Activated CD4-positive, alpha-beta T cell treated with anti-CD3 and anti-CD28 coated beads, Interleukin-2, amount 10 ng/mL, durations not matched to agents 24 days and 14 days (primary cell): ENCODE results near the gene AK8. TPM values are rescaled to one million over a fixed set of nuclear protein-coding genes. Genes with fewer than 3 reads are reported as not detected.

Experiments used
- DNase-seq: peaks from one replicate; pipeline ENCODE4 v3.0.0; 2022
- H3K27ac Mint-ChIP-seq: one replicate; pipeline ENCODE4 v1.8.0; 2022; ENCODE audit warnings: mild to moderate bottlenecking, mixed read lengths
- H3K27me3 Mint-ChIP-seq: one replicate; pipeline ENCODE4 v1.8.0; 2022; ENCODE audit warnings: mixed read lengths
- H3K36me3 Mint-ChIP-seq: one replicate; pipeline ENCODE4 v1.8.0; 2022; ENCODE audit warnings: low read depth, mild to moderate bottlenecking, mixed read lengths
- H3K4me1 Mint-ChIP-seq: one replicate; pipeline ENCODE4 v1.8.0; 2021; ENCODE audit warnings: mixed read lengths
- H3K4me3 Mint-ChIP-seq: one replicate; pipeline ENCODE4 v1.8.0; 2022; ENCODE audit warnings: mild to moderate bottlenecking, moderate library complexity, mixed read lengths
- H3K9me3 Mint-ChIP-seq: one replicate; pipeline ENCODE4 v1.8.0; 2021; ENCODE audit warnings: mixed read lengths
- intact Hi-C: fragments of 100-400 bp; cut with micrococcal nuclease; formaldehyde crosslinking; loops from one replicate; pipeline ENCODE4 v1.15.1; 2023
- total RNA-seq: library from RNA; stranded (reverse); gene quantifications from 2 replicates; pipeline ENCODE4 v1.2.3, GENCODE V29; 2022

Gene AK8
- total RNA-seq, 1 donor from 2014 or later = not detected

DNA sequence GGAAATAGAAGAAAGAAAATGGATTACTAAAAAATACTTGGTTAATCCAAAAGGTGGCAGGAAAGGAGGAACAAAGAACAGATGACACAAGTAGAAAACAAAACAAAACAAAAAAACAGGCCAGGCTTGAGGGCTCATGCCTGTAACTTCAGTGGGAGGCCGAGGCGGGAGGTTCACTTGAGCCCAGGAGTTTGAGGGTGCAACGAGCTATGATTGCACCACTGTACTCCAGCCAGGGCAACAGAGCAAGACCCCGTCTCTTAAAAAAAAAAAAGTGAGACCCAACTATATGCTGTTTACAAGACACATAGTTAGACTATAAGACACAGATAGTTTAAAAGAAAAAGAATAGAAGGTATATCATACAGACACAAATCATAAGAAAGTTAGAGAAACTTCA lies 59.5 kb downstream of the AK8 start:
- H3K27me3 Mint-ChIP-seq = peaks cover 43% of the 10 kb centered on the region
- H3K27ac Mint-ChIP-seq = no peak overlapping the region
- no peaks in the 10 kb centered on the region for H3K9me3 Mint-ChIP-seq
- DNase-seq = no peak
- H3K36me3 Mint-ChIP-seq = no peaks in the 10 kb centered on the region
- intact Hi-C loops = no loop called here
- no peaks in the 10 kb centered on the region for H3K4me1 Mint-ChIP-seq
- H3K4me3 Mint-ChIP-seq = no peak overlapping the region

DNA sequence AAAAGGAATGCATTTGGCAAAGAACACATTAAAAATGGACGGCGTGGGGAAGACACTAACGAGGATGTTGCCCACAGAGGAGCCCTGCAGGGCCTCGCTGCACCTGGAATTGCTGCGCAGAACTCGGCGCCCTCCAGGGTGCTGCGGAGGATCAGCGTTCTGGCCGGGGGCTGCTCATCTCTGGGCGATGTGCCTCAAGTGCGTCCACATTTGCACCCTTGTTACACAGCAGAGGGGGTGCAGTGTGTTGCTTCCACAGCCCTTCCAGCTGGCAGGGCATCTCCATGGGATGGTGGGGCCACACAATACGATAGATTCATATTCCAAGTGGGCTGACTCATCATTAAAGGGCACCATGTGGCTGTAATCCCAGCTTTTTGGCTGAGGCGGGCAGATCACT lies 63.1 kb downstream of the AK8 start:
- Mint-ChIP-seq H3K27me3 (peaks cover 36% of the 10 kb centered on the region), H3K9me3 (no peaks in the 10 kb centered on the region), H3K36me3 (no peaks in the 10 kb centered on the region), H3K27ac (no peak overlapping the region), H3K4me3 (no peak overlapping the region), H3K4me1 (no peaks in the 10 kb centered on the region)
- no peak for DNase-seq
- intact Hi-C loops = no loop called here

DNA sequence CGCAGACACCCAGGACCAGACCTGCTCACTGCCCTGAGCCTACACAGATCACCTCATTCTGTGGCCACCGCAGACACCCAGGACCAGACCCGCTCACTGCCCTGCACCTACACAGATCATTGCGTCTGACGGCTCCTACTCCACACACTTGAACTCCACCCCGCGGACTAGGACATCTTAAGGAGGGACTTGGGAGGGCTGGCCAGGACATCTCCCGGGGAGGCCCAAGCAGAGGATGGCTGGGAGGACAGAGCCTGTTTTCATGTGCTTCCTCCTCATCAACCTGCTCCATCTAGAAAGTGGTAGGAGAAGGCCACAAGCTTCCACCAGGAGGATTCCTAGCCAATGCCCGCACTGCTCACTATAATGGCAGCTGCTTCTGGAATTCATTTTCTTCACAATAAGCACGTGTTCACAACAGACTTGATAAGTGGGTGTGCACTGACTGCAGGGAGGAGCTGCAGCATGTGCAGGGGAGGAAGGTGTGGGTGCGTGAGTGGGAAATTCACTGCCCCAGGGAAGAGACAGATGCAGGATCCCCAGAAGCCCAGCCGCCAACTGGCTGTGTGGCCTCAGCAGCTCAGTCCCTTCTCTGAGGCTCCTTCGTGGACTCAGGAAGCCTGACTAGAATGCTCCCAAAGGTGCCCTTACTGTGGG lies 64.8 kb downstream of the AK8 start:
- no peaks in the 10 kb centered on the region for H3K36me3 Mint-ChIP-seq
- no peaks in the 10 kb centered on the region for H3K9me3 Mint-ChIP-seq
- no peak overlapping the region for H3K4me3 Mint-ChIP-seq
- no peak overlapping the region for H3K27ac Mint-ChIP-seq
- peaks cover 38% of the 10 kb centered on the region for H3K27me3 Mint-ChIP-seq
- no peak for DNase-seq
- no peaks in the 10 kb centered on the region for H3K4me1 Mint-ChIP-seq
- intact Hi-C loops = no loop called here

DNA sequence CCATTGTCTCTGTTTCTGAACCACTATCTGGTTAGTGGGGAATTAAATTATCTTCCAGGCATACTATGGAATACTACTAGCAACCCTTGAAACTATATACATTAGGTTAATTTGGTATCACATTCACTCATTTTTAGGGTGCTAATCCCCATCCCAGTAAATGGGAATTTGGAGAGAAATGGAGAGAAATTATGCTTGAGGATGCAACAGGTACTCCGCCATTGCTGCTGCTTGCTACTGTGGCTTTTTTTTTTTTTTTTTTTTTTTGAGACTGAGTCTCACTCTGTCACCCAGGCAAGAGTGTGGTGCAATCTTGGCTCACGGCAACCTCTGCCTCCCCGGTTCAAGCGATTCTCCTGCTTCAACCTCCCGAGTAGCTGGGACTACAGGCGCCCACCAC lies 66.1 kb downstream of the AK8 start:
- H3K36me3 Mint-ChIP-seq = no peaks in the 10 kb centered on the region
- intact Hi-C loops = no loop called here
- no peaks in the 10 kb centered on the region for H3K4me1 Mint-ChIP-seq
- no peaks in the 10 kb centered on the region for H3K9me3 Mint-ChIP-seq
- H3K27ac Mint-ChIP-seq = no peak overlapping the region
- H3K27me3 Mint-ChIP-seq = peaks cover 41% of the 10 kb centered on the region
- no peak for DNase-seq
- no peak overlapping the region for H3K4me3 Mint-ChIP-seq

DNA sequence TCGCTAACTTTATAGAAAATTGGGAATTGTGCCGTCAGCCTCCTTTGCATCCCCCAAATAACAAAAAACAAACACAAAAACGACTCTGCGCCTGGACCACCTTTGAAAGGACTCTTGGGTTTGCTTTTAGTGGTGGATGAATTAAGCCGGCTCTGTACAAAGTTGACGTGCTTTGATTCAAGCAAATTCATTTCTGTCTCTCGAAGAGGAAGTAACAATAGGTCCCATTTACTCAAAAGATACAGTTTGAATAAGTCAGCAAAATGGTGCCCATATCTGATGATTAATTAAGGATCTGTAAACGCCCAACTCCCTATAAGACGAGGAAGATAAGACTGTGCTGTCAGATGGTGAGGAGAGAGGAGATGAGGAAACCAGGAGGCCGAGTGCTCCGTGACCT lies 67.8 kb downstream of the AK8 start:
- Mint-ChIP-seq H3K4me1 (no peaks in the 10 kb centered on the region), H3K9me3 (no peaks in the 10 kb centered on the region), H3K27ac (no peak overlapping the region), H3K4me3 (no peak overlapping the region), H3K36me3 (no peaks in the 10 kb centered on the region), H3K27me3 (peaks cover 48% of the 10 kb centered on the region)
- intact Hi-C loops = no loop called here
- DNase-seq = no peak

DNA sequence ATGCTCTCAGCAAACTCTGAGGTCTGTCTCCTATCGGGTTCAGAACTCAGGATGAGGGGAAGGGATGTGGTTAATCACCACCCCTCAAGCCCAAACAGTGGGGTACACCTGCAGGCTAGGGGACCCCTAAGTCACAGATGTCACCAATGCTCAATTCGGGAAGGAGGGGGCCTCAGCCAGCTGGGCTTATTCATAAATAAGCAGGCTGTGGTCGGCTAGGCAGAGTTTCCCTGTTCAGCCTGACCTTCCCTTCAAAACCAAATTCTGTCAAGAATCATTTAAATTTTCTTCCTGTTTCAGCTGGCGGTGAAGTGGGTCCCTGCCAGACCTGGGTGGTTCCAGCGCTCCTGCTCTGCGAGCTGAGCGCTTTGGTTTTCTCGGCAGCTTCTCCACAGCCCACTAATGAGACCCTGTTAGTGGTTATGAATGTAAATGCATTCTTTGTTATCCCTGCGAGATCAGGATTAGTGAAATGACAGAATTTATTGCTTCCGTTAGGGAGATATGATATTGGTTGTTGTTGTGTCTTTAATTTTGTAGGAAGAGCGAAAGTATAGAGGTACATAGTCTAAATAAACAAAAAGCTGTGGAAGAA lies 68.3 kb downstream of the AK8 start:
- Mint-ChIP-seq H3K27me3 (peaks cover 50% of the 10 kb centered on the region), H3K36me3 (no peaks in the 10 kb centered on the region), H3K27ac (no peak overlapping the region), H3K4me1 (peaks cover under 1% of the 10 kb centered on the region), H3K4me3 (no peak overlapping the region), H3K9me3 (no peaks in the 10 kb centered on the region)
- intact Hi-C loops = no loop called here
- DNase-seq = no peak

DNA sequence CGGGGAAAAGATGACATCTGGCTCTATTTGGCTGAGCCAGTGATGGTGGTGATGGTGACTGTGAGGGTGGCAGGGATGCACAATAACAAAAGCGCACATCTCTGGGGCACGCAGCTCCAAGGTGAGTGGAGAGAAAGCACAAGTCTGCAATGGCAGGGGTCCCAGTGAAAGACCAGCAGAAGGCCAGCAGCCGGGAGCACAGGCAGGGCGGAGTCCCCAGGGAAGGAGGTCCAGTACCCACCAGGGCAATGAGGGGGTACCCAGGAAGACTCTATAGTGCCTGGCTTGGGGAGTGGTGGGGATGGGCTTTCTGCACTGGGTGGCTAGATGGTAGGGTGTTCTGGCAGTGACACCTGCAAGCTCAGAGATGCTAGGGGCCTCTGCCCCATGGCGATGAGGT lies 69.4 kb downstream of the AK8 start:
- intact Hi-C loops = no loop called here
- peaks cover 56% of the 10 kb centered on the region for H3K27me3 Mint-ChIP-seq

DNA sequence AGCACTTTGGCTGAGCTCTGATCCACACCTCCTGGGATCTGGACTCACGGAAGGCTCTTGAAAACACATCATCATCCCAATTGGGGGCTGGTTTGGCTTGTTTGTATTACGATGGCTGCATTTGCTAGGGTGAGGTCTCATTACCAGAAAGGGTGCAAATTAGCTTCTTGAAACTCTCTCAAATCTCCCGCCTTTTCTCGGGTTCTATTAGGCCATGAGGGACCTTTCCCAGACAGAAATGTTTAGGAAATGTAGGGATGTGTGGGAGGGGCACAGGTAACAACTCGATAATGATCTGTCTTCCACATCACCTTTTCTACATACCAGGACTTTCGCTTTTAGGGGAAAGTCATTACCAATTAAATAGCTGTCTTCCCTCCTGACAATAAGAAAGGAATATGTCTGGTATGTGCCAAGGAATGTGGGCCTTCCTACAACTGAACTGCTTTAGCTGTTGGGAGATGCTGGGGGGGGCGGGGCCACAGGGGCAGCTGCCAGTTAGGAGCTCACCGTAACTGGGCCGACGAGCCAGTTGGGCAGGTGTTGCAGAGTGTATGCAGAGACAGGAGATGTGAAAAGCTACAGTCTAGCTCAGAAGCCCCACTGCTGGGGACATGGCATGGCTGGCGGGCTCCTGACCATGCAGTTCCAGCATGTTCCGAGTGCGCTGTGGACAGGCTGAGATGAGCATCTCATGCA lies 71.2 kb downstream of the AK8 start:
- no peaks in the 10 kb centered on the region for H3K9me3 Mint-ChIP-seq
- no peak overlapping the region for H3K4me3 Mint-ChIP-seq
- DNase-seq = no peak
- peaks cover 62% of the 10 kb centered on the region for H3K27me3 Mint-ChIP-seq
- H3K36me3 Mint-ChIP-seq = no peaks in the 10 kb centered on the region
- intact Hi-C loops = no loop called here
- H3K27ac Mint-ChIP-seq = no peak overlapping the region
- H3K4me1 Mint-ChIP-seq = peaks cover 4% of the 10 kb centered on the region

More for the DNA sequence above, 69.4 kb downstream of the AK8 start:
- H3K4me1 Mint-ChIP-seq = peaks cover 4% of the 10 kb centered on the region
- H3K27ac Mint-ChIP-seq = no peak overlapping the region
- DNase-seq = no peak
- H3K36me3 Mint-ChIP-seq = no peaks in the 10 kb centered on the region
- no peaks in the 10 kb centered on the region for H3K9me3 Mint-ChIP-seq
- H3K4me3 Mint-ChIP-seq = no peak overlapping the region

DNA sequence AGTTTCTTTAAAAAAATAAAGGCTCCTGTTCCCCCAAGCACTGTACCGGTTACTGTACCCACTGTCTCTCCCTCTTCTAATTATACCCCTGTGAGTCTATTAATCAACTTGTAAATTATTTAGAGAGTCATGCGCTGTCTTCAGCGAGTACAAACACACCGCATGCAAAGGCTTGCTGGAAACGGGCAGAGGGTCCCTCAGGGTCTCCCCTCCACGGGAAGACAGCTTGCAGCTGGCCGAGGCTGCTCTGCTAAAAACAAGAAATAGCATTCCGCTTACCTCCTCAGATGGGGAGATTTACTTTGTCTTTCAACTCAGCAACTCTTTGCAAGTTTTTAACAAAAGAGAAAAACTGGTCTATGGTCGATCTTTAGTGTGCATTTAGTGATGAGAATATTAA lies 71.8 kb downstream of the AK8 start:
- H3K36me3 Mint-ChIP-seq = no peaks in the 10 kb centered on the region
- H3K27ac Mint-ChIP-seq = no peak overlapping the region
- H3K4me1 Mint-ChIP-seq = peaks cover 4% of the 10 kb centered on the region
- intact Hi-C loops = no loop called here
- no peaks in the 10 kb centered on the region for H3K9me3 Mint-ChIP-seq
- H3K27me3 Mint-ChIP-seq = peaks cover 59% of the 10 kb centered on the region
- no peak overlapping the region for H3K4me3 Mint-ChIP-seq
- DNase-seq = no peak

DNA sequence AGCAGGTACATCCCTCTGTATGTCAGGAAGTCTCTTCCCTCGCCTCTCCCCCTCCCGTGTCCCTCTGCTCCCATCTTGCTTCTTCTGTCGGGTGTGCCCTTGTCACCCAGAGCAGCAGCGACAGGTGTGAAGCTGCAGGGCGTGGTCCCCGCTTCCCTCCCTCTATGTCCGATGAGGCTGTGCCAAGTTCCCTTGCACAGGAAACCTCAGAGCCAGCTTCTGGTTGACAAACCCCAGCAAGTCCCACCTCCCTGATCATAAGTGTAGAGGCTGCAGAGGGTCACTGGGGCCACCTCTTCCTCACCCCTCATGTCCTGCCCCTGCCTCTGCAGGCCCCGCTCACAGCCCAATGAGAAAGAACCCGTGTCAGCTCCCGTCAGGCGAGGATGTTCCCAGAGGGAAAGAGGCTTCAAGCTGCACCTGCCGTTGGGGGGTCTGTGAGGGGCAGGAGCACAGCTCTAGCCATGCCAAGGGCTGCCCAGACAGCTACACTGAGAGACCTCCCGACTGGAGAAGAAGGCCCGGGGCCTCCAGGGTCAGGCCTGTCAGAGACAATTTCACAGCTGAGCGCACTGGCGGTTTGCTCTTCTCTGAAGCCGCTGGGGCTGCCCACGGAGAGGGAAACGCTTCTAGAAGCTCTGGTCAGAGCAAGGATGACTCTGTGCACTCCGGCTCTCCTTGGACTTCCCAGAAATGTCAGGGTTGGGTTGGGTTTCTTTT lies 73.3 kb downstream of the AK8 start:
- Mint-ChIP-seq H3K27ac (no peak overlapping the region), H3K27me3 (peaks cover 46% of the 10 kb centered on the region), H3K36me3 (no peaks in the 10 kb centered on the region), H3K4me3 (no peak overlapping the region), H3K9me3 (no peaks in the 10 kb centered on the region), H3K4me1 (peaks cover 4% of the 10 kb centered on the region)
- DNase-seq = no peak
- intact Hi-C loops = no loop called here

DNA sequence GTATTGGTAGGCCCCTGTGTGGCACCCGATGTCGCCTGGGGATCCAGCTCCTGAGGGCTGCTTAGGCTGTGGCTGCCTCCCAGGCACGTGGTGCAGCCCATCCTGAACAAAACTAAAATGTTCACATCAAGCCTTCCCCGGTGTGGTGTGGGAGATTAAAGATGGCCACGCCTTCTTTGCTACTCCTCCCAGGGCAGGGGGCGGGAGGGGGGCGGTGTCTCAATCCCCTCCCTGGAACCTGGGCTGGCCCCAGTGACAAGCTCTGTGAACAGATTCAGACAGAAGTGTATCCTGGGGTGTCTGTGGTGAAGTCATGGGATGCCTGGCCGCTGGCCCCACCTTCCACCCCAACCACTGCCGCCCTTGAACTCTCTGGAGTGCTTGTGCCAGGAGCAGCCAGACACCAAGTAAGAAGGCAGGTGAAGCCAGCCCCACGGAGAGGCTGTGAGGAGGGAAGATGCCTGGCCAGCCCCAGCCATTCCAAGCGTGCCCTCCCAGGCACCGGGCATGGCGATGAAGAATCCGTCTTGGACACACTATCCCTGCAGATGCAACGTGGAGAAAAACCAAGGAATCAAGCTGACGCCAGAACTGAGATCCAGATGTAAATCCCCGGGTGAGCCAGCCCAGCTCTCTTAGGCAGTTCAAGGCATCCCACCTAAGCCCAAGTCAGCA lies 75.8 kb downstream of the AK8 start:
- Mint-ChIP-seq H3K27me3 (peaks cover 41% of the 10 kb centered on the region), H3K36me3 (no peaks in the 10 kb centered on the region), H3K9me3 (no peaks in the 10 kb centered on the region), H3K27ac (no peak overlapping the region), H3K4me1 (peaks cover 4% of the 10 kb centered on the region), H3K4me3 (no peak overlapping the region)
- no peak for DNase-seq
- intact Hi-C loops = no loop called here

DNA sequence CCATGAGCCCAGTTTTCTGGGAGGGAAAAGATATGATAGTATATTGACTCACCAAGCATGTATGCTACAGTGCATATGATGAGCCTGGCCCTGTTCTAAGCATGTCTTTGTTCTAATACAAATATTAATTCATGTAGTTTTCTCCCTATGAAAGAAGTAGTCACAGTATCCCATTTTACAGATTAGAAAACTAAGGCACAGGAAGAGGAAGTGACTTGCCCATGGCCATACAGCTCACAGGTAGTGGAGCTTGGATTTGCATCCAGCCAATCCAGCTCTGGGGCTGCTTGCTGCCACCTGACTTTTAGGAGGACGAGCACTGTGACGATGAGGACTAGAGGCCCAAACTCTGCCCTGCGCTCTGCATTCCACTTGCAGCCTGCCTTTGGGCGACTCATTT lies 76.4 kb downstream of the AK8 start:
- no peaks in the 10 kb centered on the region for H3K9me3 Mint-ChIP-seq
- H3K27me3 Mint-ChIP-seq = peaks cover 37% of the 10 kb centered on the region
- no peaks in the 10 kb centered on the region for H3K36me3 Mint-ChIP-seq
- no peak overlapping the region for H3K27ac Mint-ChIP-seq
- DNase-seq = no peak
- H3K4me3 Mint-ChIP-seq = no peak overlapping the region
- peaks cover 4% of the 10 kb centered on the region for H3K4me1 Mint-ChIP-seq
- intact Hi-C loops = loop anchor here (2.0 kb wide), 1 partner anchor 33 kb away; no protein-coding TSS in a partner anchor

DNA sequence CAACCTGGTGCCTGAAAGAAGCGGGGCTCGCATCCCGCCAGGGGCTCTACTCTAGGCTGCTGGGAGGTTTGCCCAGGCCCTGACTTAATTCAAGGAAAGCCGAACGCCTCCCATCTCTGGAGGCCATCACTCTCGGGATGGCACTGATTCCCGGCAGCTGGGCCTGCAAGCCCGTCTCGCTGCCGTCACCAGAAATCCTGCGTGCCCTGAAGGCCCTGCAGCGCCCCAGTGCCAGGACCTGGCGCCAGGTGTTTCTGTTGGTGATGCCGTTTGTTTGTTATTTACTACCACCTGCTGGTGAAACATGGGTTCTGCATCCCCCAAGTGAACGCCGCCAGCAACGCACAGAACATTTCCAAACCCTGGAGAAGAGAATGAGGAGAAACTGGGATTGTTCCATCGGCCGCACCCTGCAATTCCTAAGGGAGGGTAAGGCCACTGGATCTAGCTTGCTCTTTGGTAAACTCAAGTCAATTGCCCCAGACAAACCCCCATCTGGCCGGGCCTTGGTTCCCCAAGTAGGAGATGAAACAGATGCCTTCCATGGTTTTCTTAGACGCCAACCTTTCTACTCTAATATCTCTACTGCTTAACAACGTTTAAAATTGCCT lies 77.9 kb downstream of the AK8 start:
- H3K27me3 Mint-ChIP-seq = peaks cover 30% of the 10 kb centered on the region
- H3K36me3 Mint-ChIP-seq = no peaks in the 10 kb centered on the region
- DNase-seq = peak; percentile 87
- intact Hi-C loops = loop anchor here (1.0 to 2.0 kb wide), 3 partner anchors 31 to 389 kb away; no protein-coding TSS in a partner anchor
- peaks cover 4% of the 10 kb centered on the region for H3K4me1 Mint-ChIP-seq
- no peaks in the 10 kb centered on the region for H3K9me3 Mint-ChIP-seq
- no peak overlapping the region for H3K4me3 Mint-ChIP-seq
- H3K27ac Mint-ChIP-seq = no peak overlapping the region
